Choroid plexus epithelial cell (primary cell): ENCODE data around the gene CRIP1.

Source experiments
- DNase-seq: peaks from one replicate; pipeline ENCODE4 v3.0.0-alpha.2; 2010; ENCODE audit warnings: low read depth
- H3K4me3 ChIP-seq: 2 replicates; pipeline ENCODE4 v1.5.1; 2011; ENCODE audit warnings: low read depth, mild to moderate bottlenecking, control low read depth, low read length, moderate library complexity
- TF ChIP-seq, protein P1 (sequence below): conservative IDR thresholded peaks from 2 replicates; pipeline ENCODE4 v1.5.1; 2011; ENCODE audit warnings: low read depth, mild to moderate bottlenecking, control low read depth, inconsistent platforms, low read length, moderate library complexity

The CRIP1 gene

GRCh38 chr14:105453847-105454246 lies 32.8 kb upstream of the CRIP1 start:
- no peak for DNase-seq
- no peak overlapping the region for H3K4me3 ChIP-seq
- TF ChIP-seq, protein P1, sequence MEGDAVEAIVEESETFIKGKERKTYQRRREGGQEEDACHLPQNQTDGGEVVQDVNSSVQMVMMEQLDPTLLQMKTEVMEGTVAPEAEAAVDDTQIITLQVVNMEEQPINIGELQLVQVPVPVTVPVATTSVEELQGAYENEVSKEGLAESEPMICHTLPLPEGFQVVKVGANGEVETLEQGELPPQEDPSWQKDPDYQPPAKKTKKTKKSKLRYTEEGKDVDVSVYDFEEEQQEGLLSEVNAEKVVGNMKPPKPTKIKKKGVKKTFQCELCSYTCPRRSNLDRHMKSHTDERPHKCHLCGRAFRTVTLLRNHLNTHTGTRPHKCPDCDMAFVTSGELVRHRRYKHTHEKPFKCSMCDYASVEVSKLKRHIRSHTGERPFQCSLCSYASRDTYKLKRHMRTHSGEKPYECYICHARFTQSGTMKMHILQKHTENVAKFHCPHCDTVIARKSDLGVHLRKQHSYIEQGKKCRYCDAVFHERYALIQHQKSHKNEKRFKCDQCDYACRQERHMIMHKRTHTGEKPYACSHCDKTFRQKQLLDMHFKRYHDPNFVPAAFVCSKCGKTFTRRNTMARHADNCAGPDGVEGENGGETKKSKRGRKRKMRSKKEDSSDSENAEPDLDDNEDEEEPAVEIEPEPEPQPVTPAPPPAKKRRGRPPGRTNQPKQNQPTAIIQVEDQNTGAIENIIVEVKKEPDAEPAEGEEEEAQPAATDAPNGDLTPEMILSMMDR = no peak

DNA sequence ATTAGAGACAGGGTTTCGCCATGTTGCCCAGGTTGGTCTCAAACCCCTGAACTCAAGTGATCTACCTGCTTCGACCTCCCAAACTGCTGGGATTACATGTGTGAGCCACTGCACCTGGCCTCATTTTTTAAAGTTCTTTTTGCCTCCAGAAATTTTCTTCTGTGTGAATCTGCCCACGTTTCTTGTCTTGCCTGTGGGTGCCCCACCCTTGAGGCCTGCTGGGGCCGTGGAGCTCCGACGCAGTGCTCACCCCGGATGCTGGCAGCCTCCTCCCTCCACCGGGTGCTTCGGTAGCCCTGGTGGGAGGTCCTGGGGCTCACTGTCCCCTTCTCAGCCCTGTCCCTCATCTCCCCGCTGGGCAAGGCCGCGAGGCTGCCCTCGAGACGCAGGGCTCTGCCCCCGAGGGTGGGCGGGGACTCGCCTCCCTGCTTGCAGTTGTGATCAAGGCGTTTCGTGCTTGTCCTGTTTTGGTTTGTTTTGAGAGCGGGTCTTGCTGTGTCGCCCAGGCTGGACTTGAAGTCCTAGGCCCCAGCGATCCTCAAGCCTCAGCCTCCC lies 31.5 kb upstream of the CRIP1 start:
- no peak for DNase-seq
- H3K4me3 ChIP-seq = no peak overlapping the region
- TF ChIP-seq, protein P1 = no peak

DNA sequence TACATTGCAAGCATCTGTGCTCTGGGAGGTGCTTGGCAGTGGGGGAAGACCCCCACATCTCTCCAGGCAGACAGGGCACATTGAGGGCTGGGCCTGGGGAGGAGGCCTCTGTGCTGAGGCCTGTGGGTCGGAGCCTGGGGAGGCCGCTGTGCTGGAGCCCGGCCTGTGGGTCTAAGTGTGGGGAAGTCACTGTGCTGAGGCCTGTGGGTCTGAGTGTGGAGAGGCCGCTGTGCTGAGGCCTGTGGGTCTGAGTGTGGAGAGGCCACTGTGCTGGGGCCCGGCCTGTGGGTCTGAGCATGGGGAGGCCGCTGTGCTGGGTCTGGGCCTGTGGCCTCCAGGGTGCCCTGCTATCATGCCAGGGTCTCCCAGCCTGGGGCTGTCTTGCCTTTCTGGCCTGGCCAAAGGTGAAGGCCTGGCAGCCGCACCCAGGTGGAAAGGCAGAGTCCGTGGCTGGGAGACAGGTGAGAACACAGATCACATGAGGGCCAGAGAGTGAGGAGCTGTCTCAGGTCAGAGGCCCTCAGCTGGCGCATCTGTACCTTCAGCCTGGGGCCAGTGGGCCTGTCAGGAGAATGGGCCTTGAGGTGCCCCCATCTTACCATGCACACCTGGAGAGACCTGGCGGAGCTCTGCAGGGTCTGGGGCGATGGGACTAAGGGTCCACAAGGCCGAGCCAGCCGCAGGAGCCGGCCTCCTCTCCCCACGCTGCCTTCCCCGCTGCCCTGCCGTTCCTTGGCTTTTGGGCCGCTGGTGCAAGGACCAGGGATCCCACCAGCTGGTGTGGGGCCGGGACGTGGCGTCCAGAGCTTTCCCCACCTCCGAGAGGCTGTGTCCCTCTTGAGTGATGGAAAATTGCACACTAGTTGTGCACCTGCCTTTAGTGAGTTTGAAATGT lies 30.7 kb upstream of the CRIP1 start:
- TF ChIP-seq, protein P1 = no peak
- no peak overlapping the region for H3K4me3 ChIP-seq
- no peak for DNase-seq

- no peak overlapping the region for H3K4me3 ChIP-seq
- DNase-seq = no peak
- TF ChIP-seq, protein P1 = no peak
Measured at GRCh38 chr14:105456736-105457617, 29.7 kb upstream of the CRIP1 start.

DNA sequence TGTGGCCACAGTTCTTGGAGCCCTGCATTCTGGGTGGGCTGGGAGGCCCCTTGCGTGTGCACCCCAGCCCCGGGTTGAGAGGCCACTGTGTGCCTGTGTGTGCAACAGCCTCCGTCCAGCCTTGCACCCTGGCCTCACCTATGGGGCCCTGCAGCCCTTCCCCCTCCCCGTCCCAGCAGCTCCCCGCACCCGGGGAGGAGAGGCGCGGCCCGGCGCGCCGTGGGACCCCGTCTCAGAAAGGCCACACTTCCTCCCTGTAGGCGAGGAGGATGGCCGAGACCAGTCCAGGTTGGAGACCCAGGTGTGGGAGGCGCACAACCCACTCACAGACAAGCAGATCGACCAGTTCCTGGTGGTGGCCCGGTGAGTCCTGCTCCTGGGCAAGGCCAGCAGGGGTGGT lies 28.7 kb upstream of the CRIP1 start:
- no peak for DNase-seq

GRCh38 chr14:105458571-105458970 lies 28.1 kb upstream of the CRIP1 start:
- DNase-seq = no peak
- H3K4me3 ChIP-seq = no peak overlapping the region
- TF ChIP-seq, protein P1 = no peak

More for the DNA sequence above, 28.7 kb upstream of the CRIP1 start:
- no peak overlapping the region for H3K4me3 ChIP-seq
- TF ChIP-seq, protein P1 = no peak
